T-helper 22 cell (primary cell): Measurements from ENCODE around the gene OR1C1.
"Not testable (repeated sequence)": the region's sequence is repeated elsewhere in the genome, so short reads cannot be mapped to it uniquely, and the experiment has no call there.

Experiments used
- DNase-seq: peaks from one replicate; pipeline ENCODE4 v3.0.0-alpha.2; 2020; ENCODE audit warnings: low read depth

Gene OR1C1

DNA sequence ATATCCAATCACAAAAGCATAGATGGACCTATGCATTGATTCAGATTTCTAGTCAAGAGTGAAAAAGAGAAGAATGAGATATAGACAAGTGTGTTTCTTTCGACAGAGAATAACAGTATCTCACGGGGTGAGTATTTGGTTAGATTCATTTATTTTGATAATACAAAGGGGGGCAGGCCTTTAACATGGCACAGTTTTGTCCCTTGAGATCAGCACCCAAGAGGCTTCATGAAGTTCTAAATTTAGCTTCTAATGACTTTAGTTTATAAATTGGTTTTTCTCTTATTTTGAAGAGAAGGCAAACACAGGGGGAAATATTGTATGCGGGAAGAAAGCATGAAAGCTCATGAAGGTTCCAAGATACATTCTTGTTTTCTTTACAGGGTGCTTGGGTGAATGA lies at the start of gene OR1C1:
OR1C1 (minus strand) TSS at position 101 of the 400 bp plus-strand sequence. CDS start 2,150 bp downstream, outside the sequence.
- no peak for DNase-seq

GRCh38 chr1:247797518-247797917 lies 37.2 kb upstream of the OR1C1 start:
- DNase-seq = no peak

GRCh38 chr1:247769603-247770002 lies 9.2 kb upstream of the OR1C1 start:
- DNase-seq = no peak

GRCh38 chr1:247754311-247754710 lies 6.0 kb downstream of the OR1C1 start:
- DNase-seq = not testable (repeated sequence)

DNA sequence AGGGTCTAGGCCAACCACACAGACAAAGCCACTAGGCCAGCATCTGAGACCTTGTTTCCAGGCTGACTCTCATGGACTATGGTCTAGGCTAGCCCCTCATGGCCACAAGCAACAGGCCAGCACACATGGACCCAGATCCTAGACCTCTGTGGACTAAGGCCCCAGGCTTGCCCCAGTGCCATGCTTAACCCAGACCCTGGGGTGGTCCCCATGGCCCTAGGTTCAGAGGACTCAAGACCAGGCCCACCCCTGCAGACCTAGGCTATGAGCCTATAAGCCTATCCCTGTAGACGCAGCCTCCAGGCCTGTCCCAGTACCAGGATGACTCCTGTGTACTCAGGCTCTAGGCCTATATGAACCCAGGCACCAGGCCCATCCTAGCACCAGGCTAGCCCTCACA lies 10.5 kb downstream of the OR1C1 start:
- no peak for DNase-seq

DNA sequence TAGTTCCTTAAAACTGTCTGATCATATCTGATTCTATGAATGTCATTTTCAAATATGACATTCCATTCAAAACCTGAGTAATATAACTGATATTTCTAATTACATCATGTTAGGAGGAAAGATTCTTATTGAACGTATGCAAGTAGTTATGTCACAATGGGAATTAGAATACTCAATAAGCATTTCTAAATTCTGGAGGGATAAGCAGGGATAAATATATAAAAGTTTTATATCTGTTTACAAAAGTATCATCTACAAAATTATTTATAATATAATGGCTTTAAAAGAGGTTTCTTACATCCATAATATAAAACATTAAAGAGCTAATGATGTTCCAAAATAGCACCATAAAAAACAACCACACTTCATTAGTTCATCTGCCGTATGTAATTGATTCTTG lies 12.3 kb downstream of the OR1C1 start, which contains the start of gene OR14A2:
OR14A2 (minus strand) TSS at position 101 of the 400 bp plus-strand sequence.
- DNase-seq = no peak

- no peak for DNase-seq
Measured at GRCh38 chr1:247747616-247748015, 12.7 kb downstream of the OR1C1 start.

DNA sequence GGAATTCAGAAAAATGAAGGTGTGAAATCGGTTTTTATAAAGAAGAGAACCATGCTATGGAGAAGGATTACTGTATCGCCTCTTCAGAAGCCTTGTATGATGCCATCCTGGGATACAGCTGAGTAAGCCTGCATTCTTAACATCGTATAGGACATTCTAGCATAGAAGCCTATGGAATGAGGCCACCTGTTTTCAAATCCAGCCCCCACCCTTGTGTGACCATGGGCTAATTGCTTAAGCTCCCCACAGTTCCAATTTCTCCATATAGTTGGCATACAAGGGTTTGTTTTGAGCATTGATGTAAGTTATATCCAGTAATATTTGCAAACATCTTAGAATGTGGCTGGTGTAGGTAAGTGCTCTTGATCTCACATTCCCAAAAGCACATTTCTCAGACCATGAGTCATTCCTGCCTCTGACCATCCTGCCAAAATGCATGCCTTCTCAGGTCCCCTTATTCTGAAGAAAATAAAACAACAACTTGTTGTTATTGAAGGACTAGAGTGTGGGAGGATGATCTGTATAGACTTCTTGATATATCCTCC lies 13.9 kb downstream of the OR1C1 start:
- DNase-seq = no peak

DNA sequence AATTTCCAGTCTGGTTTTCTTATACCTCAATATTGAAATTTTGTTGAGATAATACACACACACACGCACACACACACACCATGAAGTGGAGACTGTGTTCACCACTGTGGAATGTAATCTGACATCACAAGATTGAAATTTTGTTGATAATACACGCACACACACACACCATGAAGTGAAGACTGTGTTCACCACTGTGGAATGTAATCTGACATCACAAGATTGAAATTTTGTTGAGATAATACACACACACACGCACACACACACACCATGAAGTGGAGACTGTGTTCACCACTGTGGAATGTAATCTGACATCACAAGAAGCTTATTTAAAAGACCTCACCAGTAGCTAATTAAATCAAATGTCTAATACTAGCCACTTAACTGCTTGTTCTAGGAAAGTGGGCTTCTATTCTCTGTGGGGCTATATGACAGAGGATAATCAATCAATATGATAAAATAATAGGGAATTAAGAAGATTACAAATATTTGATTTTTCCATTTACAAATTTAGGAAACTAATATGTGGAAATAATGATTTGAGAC lies 18.1 kb downstream of the OR1C1 start:
- not testable (repeated sequence) for DNase-seq

DNA sequence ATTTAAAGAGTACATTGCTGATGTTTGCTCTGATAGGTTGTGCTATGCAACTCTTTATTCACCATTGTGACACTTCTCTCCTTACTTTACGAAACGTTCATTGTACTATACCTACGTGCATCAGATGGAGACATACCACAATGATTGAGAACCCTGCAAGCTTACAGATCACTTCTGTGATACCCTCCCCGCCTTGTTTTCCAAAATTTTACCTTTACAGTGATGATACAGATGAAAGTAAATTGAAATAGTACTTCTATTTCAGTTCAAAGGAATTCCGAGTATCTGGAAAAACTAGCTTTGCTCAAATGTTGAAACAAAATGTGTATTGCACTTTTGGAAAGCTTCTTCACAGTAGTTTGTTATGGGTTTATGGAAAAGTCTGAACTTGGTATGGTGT lies 18.6 kb downstream of the OR1C1 start:
- no peak for DNase-seq

- no peak for DNase-seq
Measured at GRCh38 chr1:247740721-247741120, 19.6 kb downstream of the OR1C1 start.

GRCh38 chr1:247738315-247738714 lies 22.0 kb downstream of the OR1C1 start, which contains the start of gene OR14K1:
TSS of gene OR14K1 (plus strand) at chr1:247738615. CDS start at chr1:247738615, 0 bp downstream.
- no peak for DNase-seq

DNA sequence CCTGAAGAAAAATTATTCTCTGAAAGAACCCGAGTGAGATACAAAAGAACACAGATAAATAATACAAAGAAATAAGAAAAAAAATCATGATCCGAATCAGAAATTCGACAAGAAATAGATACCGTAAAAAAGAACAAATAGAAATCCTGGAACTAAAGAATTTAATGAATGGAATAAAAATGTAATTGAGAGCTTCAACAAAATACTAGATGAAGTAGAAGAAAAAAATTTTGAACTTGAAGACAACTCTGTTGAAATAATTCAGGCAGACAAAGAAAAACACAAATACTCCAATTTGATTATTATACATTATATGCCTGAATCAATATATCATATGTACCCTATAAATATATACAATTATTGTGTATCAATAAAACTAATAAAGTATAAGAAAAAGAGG lies 39.1 kb downstream of the OR1C1 start:
- no peak for DNase-seq

DNA sequence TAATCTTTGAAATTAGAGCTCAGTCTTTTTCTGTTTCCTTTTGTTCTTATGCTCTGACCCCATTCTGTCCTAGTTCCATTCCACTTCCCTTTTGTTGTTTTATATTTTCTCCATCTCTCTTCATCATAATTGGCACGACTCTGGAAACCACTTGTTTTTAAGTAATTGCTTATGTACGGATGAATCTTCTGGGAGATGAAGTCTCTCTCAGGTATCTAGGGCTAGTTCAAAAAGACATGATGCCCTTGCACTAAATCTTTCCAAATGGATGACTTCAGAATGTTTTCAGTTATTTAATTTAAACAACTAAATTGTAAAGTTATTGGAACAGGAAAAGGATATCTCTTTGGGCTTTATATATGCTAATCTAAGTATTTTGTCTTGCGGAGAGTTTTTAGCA lies 43.8 kb downstream of the OR1C1 start, which contains the start of gene OR6F1:
OR6F1 (minus strand) TSS at position 101 of the 400 bp plus-strand sequence. CDS start 3,891 bp downstream, outside the sequence.
- DNase-seq = no peak

GRCh38 chr1:247713753-247714152 lies 46.6 kb downstream of the OR1C1 start:
- no peak for DNase-seq

DNA sequence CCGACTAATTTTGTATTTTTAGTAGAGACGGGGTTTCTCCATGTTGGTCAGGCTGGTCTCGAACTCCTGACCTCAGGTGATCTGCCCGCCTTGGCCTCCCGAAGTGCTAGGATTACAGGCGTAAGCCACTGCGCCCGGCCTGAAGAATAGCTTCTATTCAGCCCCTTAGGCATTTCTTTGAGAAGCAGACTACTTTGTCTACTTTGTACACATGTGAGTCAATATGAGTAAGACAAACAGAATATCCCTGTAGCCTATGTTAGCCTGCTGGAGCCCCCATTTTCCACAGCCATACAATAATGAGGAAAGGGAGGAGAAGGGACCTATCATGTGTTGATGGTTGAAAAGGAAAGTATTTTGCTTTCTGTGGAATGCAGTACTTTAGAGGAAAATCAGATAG lies 49.7 kb downstream of the OR1C1 start:
- not testable (repeated sequence) for DNase-seq
